Smooth muscle cell of trachea (primary cell): ENCODE results near the gene GPER1. TPM values are rescaled to one million over a fixed set of nuclear protein-coding genes. Genes with fewer than 3 reads are reported as not detected.

ENCODE experiments used
- total RNA-seq: library from RNA; depleted of rRNA; stranded (reverse); fragments of >200 nt; gene quantifications from 2 replicates; pipeline ENCODE4 v1.2.1, GENCODE V29; 2014

The GPER1 gene
- 4.5 and 4.9 TPM in 2 replicates for total RNA-seq

GRCh38 chr7:1087952-1088920 is at the start of gene GPER1:
GPER1 (plus strand) TSS chr7:1088113; CDS start chr7:1091729, 3,616 bp downstream.

GRCh38 chr7:1044189-1045068 is 43.5 kb upstream of the GPER1 start, which contains the start of gene GPR146:
GPR146 (plus strand) TSS chr7:1044546; CDS start chr7:1057516, 12,970 bp downstream.

Other genes starting within 250 kb of the GPER1 start
- gene GET4, start 211.6 kb upstream of the GPER1 start, total RNA-seq, result 27.8 and 28.0 TPM in 2 replicates
- 0.44 and 2.6 TPM in 2 replicates for gene ADAP1, start 133.4 kb upstream of the GPER1 start, total RNA-seq
- 9.0 and 12.1 TPM in 2 replicates for gene COX19, start 112.6 kb upstream of the GPER1 start, total RNA-seq
- gene CYP2W1, start 104.9 kb upstream of the GPER1 start, total RNA-seq, result not detected in 2 replicates
- 1.2 and 5.0 TPM in 2 replicates for gene GPR146, start 43.6 kb upstream of the GPER1 start, total RNA-seq
- 10.6 and 13.4 TPM in 2 replicates for gene ZFAND2A, start 72.1 kb downstream of the GPER1 start, total RNA-seq
- gene UNCX, start 144.8 kb downstream of the GPER1 start, total RNA-seq, result not detected in 2 replicates